MM.1S (cell line): Measurements from ENCODE around the gene DHRS3.

Experiments used
- CTCF ChIP-seq: fragments of 300-600 bp; sonication (generic); IDR thresholded peaks from 2 replicates; pipeline ENCODE4 v1.5.1; 2016; ENCODE audit warnings: antibody characterized with exemption, low read length, mixed read lengths
- EZH2 ChIP-seq: fragments of 300-600 bp; sonication (generic); optimal IDR thresholded peaks from 2 replicates; pipeline ENCODE3; 2017; ENCODE audit warnings: low read depth, mild to moderate bottlenecking, antibody characterized with exemption, low read length, mixed read lengths
- EZH2phosphoT487 ChIP-seq: fragments of 300-600 bp; sonication (generic); IDR thresholded peaks from 2 replicates; pipeline ENCODE4 v1.6.1; 2018; ENCODE audit warnings: antibody characterized with exemption, low read length

GRCh38 chr1:12625276-12625675 lies 7.3 kb upstream of the DHRS3 start:
- TF ChIP-seq CTCF (no peak), EZH2 (no peak), EZH2phosphoT487 (no peak)
